Activated naive CD4-positive, alpha-beta T cell treated with anti-CD3 and anti-CD28 coated beads, Interleukin-2, amount 50 U/mL, for 24 hours (primary cell): Measurements from ENCODE around the gene LRRC61.

Experiments used
- H3K27ac Mint-ChIP-seq: one replicate; pipeline ENCODE4 v1.8.0; 2021; ENCODE audit warnings: mild to moderate bottlenecking, mixed read lengths
- H3K27me3 Mint-ChIP-seq: one replicate; pipeline ENCODE4 v1.8.0; 2021; ENCODE audit warnings: mixed read lengths
- H3K36me3 Mint-ChIP-seq: one replicate; pipeline ENCODE4 v1.8.0; 2021; ENCODE audit warnings: mixed read lengths
- H3K4me1 Mint-ChIP-seq: one replicate; pipeline ENCODE4 v1.8.0; 2021; ENCODE audit warnings: mixed read lengths
- H3K4me3 Mint-ChIP-seq: one replicate; pipeline ENCODE4 v1.8.0; 2021; ENCODE audit warnings: mild to moderate bottlenecking, mixed read lengths
- H3K9me3 Mint-ChIP-seq: one replicate; pipeline ENCODE4 v1.8.0; 2021; ENCODE audit warnings: mixed read lengths

Gene LRRC61

GRCh38 chr7:150375662-150376521 lies 52.7 kb downstream of the LRRC61 start:
- Mint-ChIP-seq H3K9me3 (no peaks in the 10 kb centered on the region), H3K27ac (peak overlapping the region; percentile 99), H3K27me3 (no peaks in the 10 kb centered on the region), H3K4me3 (peak overlapping the region; percentile 81), H3K4me1 (peaks cover 65% of the 10 kb centered on the region), H3K36me3 (peaks cover 2% of the 10 kb centered on the region)

GRCh38 chr7:150376560-150376959 lies 53.4 kb downstream of the LRRC61 start:
- H3K4me3 Mint-ChIP-seq = peak overlapping the region; percentile 81
- H3K9me3 Mint-ChIP-seq = no peaks in the 10 kb centered on the region
- H3K27me3 Mint-ChIP-seq = no peaks in the 10 kb centered on the region
- H3K36me3 Mint-ChIP-seq = peaks cover 2% of the 10 kb centered on the region
- peaks cover 64% of the 10 kb centered on the region for H3K4me1 Mint-ChIP-seq
- peak overlapping the region; percentile 99 for H3K27ac Mint-ChIP-seq

- Mint-ChIP-seq H3K27me3 (no peaks in the 10 kb centered on the region), H3K27ac (peak overlapping the region; percentile 72), H3K4me3 (peak overlapping the region; percentile 79)
These were observed 54.0 kb downstream of the LRRC61 start for GRCh38 chr7:150377196-150377595.

GRCh38 chr7:150377635-150378034 lies 54.5 kb downstream of the LRRC61 start:
- Mint-ChIP-seq H3K36me3 (peaks cover 2% of the 10 kb centered on the region), H3K27me3 (no peaks in the 10 kb centered on the region), H3K27ac (peak overlapping the region; percentile 72), H3K9me3 (no peaks in the 10 kb centered on the region), H3K4me1 (peaks cover 66% of the 10 kb centered on the region), H3K4me3 (peak overlapping the region; percentile 79)

More at GRCh38 chr7:150377196-150377595, 54.0 kb downstream of the LRRC61 start:
- Mint-ChIP-seq H3K36me3 (peaks cover 2% of the 10 kb centered on the region), H3K4me1 (peaks cover 64% of the 10 kb centered on the region), H3K9me3 (no peaks in the 10 kb centered on the region)

GRCh38 chr7:150378115-150378852 lies 55.1 kb downstream of the LRRC61 start:
- Mint-ChIP-seq H3K4me1 (peaks cover 69% of the 10 kb centered on the region), H3K9me3 (no peaks in the 10 kb centered on the region), H3K4me3 (peak overlapping the region; percentile 79), H3K27ac (peak overlapping the region; percentile 55), H3K27me3 (no peaks in the 10 kb centered on the region), H3K36me3 (peaks cover 2% of the 10 kb centered on the region)

- H3K4me3 Mint-ChIP-seq = peak within 1 kb of the TSS; percentile 95
- peaks cover 62% of the 10 kb centered on the region for H3K4me1 Mint-ChIP-seq
- peak within 1 kb of the TSS; percentile 67 for H3K27ac Mint-ChIP-seq
- H3K36me3 Mint-ChIP-seq = peaks cover 2% of the 10 kb centered on the region
- no peaks in the 10 kb centered on the region for H3K27me3 Mint-ChIP-seq
- H3K9me3 Mint-ChIP-seq = no peaks in the 10 kb centered on the region
These were observed 55.8 kb downstream of the LRRC61 start, which contains the start of gene ZNF775 for GRCh38 chr7:150378853-150379440. TSS of gene ZNF775 (plus strand) at chr7:150379330. CDS start at chr7:150388471, 9,141 bp downstream.

- Mint-ChIP-seq H3K27me3 (no peaks in the 10 kb centered on the region), H3K27ac (peak overlapping the region; percentile 67)
These were observed 56.6 kb downstream of the LRRC61 start for GRCh38 chr7:150379441-150380379.

GRCh38 chr7:150380463-150380862 lies 57.3 kb downstream of the LRRC61 start:
- Mint-ChIP-seq H3K27me3 (no peaks in the 10 kb centered on the region), H3K4me3 (peak overlapping the region; percentile 95), H3K27ac (no peak overlapping the region), H3K4me1 (peaks cover 49% of the 10 kb centered on the region), H3K36me3 (peaks cover 2% of the 10 kb centered on the region), H3K9me3 (no peaks in the 10 kb centered on the region)

More at GRCh38 chr7:150379441-150380379, 56.6 kb downstream of the LRRC61 start:
- peaks cover 55% of the 10 kb centered on the region for H3K4me1 Mint-ChIP-seq
- peak overlapping the region; percentile 95 for H3K4me3 Mint-ChIP-seq
- no peaks in the 10 kb centered on the region for H3K9me3 Mint-ChIP-seq
- H3K36me3 Mint-ChIP-seq = peaks cover 2% of the 10 kb centered on the region

GRCh38 chr7:150381096-150381495 lies 57.9 kb downstream of the LRRC61 start:
- no peaks in the 10 kb centered on the region for H3K27me3 Mint-ChIP-seq
- no peaks in the 10 kb centered on the region for H3K9me3 Mint-ChIP-seq
- no peak overlapping the region for H3K4me3 Mint-ChIP-seq
- no peaks in the 10 kb centered on the region for H3K36me3 Mint-ChIP-seq
- H3K4me1 Mint-ChIP-seq = peaks cover 43% of the 10 kb centered on the region
- no peak overlapping the region for H3K27ac Mint-ChIP-seq

- H3K4me3 Mint-ChIP-seq = no peak overlapping the region
- no peaks in the 10 kb centered on the region for H3K9me3 Mint-ChIP-seq
- peaks cover 36% of the 10 kb centered on the region for H3K4me1 Mint-ChIP-seq
- no peaks in the 10 kb centered on the region for H3K27me3 Mint-ChIP-seq
- no peaks in the 10 kb centered on the region for H3K36me3 Mint-ChIP-seq
- no peak overlapping the region for H3K27ac Mint-ChIP-seq
These were observed 58.6 kb downstream of the LRRC61 start for GRCh38 chr7:150381785-150382122.

GRCh38 chr7:150382123-150382843 lies 59.1 kb downstream of the LRRC61 start:
- Mint-ChIP-seq H3K9me3 (no peaks in the 10 kb centered on the region), H3K27ac (no peak overlapping the region), H3K27me3 (no peaks in the 10 kb centered on the region), H3K4me1 (peaks cover 33% of the 10 kb centered on the region), H3K36me3 (no peaks in the 10 kb centered on the region), H3K4me3 (no peak overlapping the region)

GRCh38 chr7:150382844-150383225 lies 59.7 kb downstream of the LRRC61 start:
- peaks cover 27% of the 10 kb centered on the region for H3K4me1 Mint-ChIP-seq
- no peak overlapping the region for H3K27ac Mint-ChIP-seq
- no peaks in the 10 kb centered on the region for H3K27me3 Mint-ChIP-seq
- no peaks in the 10 kb centered on the region for H3K9me3 Mint-ChIP-seq
- H3K4me3 Mint-ChIP-seq = no peak overlapping the region
- no peaks in the 10 kb centered on the region for H3K36me3 Mint-ChIP-seq

GRCh38 chr7:150383710-150384397 lies 60.7 kb downstream of the LRRC61 start:
- H3K9me3 Mint-ChIP-seq = no peaks in the 10 kb centered on the region
- peaks cover 22% of the 10 kb centered on the region for H3K4me1 Mint-ChIP-seq
- no peaks in the 10 kb centered on the region for H3K36me3 Mint-ChIP-seq
- H3K27ac Mint-ChIP-seq = no peak overlapping the region
- H3K27me3 Mint-ChIP-seq = no peaks in the 10 kb centered on the region
- H3K4me3 Mint-ChIP-seq = no peak overlapping the region
